B cell (primary cell): Measurements from ENCODE around the gene LITAFD. TPM values are rescaled to one million over a fixed set of nuclear protein-coding genes. Genes with fewer than 3 reads are reported as not detected.
A peak's percentile ranks its signal among the peaks of the same experiment; 100 is the strongest.

ENCODE experiments used
- ATAC-seq: fragments of 200-7000 bp; cut with Tn5 transposase; one replicate; pipeline ENCODE4 v1.10.0; 2021; ENCODE audit warnings: low read depth, mild to moderate bottlenecking, moderate number of reproducible peaks, moderate library complexity
- CTCF ChIA-PET: fragments of 350-600 bp; sonication (Branson Sonifier 250); formaldehyde crosslinking; loops from one replicate; lab custom pipeline; 2021; ENCODE audit warnings: antibody characterized with exemption, inconsistent platforms; lab: Charles Lee
- POLR2A ChIA-PET: fragments of 350-600 bp; sonication (Branson Sonifier 250); formaldehyde crosslinking; loops from one replicate; lab custom pipeline; 2021; ENCODE audit warnings: antibody characterized with exemption; lab: Charles Lee
- DNase-seq: peaks from one replicate; pipeline ENCODE4 v3.0.0; 2013
- H2AFZ ChIP-seq: 2 replicates; pipeline ENCODE4 v1.6.1; 2012; ENCODE audit warnings: mild to moderate bottlenecking, low read depth, low read length; ENCODE audit not compliant: insufficient read depth, poor library complexity, severe bottlenecking
- H3K27ac ChIP-seq, 2 donors: 1 replicate in 1 of 2; 2 replicates in 1 of 2; pipeline ENCODE4 v1.5.1; 2012 to 2013; ENCODE audit warnings: low read length in 2 of 2, mild to moderate bottlenecking in 2 of 2, moderate library complexity in 1 of 2
- H3K27me3 ChIP-seq, 4 experiments: fragments of 200-600 bp in 1 of 4; sonication (generic) in 1 of 4; replicated peaks in 1 of 4; 1 replicate in 2 of 4; 2 replicates in 2 of 4; pipeline versions ENCODE4 v1.6.1 to v1.7.0; 2013 to 2016; ENCODE audit warnings: low read length in 3 of 4, mild to moderate bottlenecking in 2 of 4, mixed read lengths in 1 of 4, moderate library complexity in 1 of 4; ENCODE audit not compliant: insufficient read depth in 4 of 4, control insufficient read depth in 3 of 4; ENCODE audit errors: control extremely low read depth in 1 of 4
- H3K36me3 ChIP-seq, 2 experiments: replicated peaks in 1 of 2; 1 replicate in 1 of 2; 2 replicates in 1 of 2; pipeline versions ENCODE4 v1.6.1 to v1.7.1; 2013; ENCODE audit warnings: low read length in 1 of 2; ENCODE audit not compliant: insufficient read depth in 2 of 2, control insufficient read depth in 1 of 2; ENCODE audit errors: control extremely low read depth in 1 of 2, extremely low read depth in 1 of 2
- H3K4me1 ChIP-seq, 2 donors: fragments of 200-600 bp in 1 of 2; sonication (generic) in 1 of 2; 1 replicate in 1 of 2; 2 replicates in 1 of 2; pipeline versions ENCODE4 v1.5.1 to v1.6.1; 2013 to 2017; ENCODE audit warnings: low read length in 2 of 2; ENCODE audit not compliant: control insufficient read depth in 2 of 2, insufficient read depth in 2 of 2
- H3K4me2 ChIP-seq: replicated peaks from 2 replicates; pipeline ENCODE3; 2012; ENCODE audit warnings: mild to moderate bottlenecking, low read depth, low read length; ENCODE audit not compliant: poor library complexity, severe bottlenecking
- H3K4me3 ChIP-seq, 5 experiments: fragments of 200-600 bp in 1 of 5; sonication (generic) in 1 of 5; 1 replicate in 3 of 5; 2 replicates in 2 of 5; pipeline versions ENCODE4 v1.5.1 to v1.7.0; 2011 to 2016; ENCODE audit warnings: low read length in 4 of 5, mild to moderate bottlenecking in 4 of 5, low read depth in 2 of 5, control low read depth in 1 of 5, moderate library complexity in 1 of 5; ENCODE audit not compliant: insufficient read depth in 1 of 5; ENCODE audit errors: control extremely low read depth in 1 of 5, extremely low read depth in 1 of 5
- H3K79me2 ChIP-seq: fragments of 200-600 bp; sonication (generic); one replicate; pipeline ENCODE4 v1.6.0; 2016; ENCODE audit warnings: low read length; ENCODE audit not compliant: control insufficient read depth, insufficient read depth
- H3K9ac ChIP-seq: fragments of 200-600 bp; sonication (generic); 2 replicates; pipeline ENCODE4 v1.6.1; 2017; ENCODE audit warnings: mild to moderate bottlenecking, low read length, moderate library complexity
- H3K9me3 ChIP-seq, 3 donors: one replicate each; pipeline versions ENCODE4 v1.6.1 to v1.7.1; 2013; ENCODE audit warnings: low read length in 2 of 3; ENCODE audit not compliant: control insufficient read depth in 2 of 3, insufficient read depth in 1 of 3; ENCODE audit errors: control extremely low read depth in 1 of 3
- H4K20me1 ChIP-seq: 2 replicates; pipeline ENCODE4 v1.6.0; 2012; ENCODE audit warnings: mild to moderate bottlenecking, low read length; ENCODE audit not compliant: insufficient read depth, control insufficient read depth, poor library complexity, severe bottlenecking
- H3K27ac Mint-ChIP-seq: one replicate; pipeline ENCODE4 v1.8.0; 2021; ENCODE audit warnings: mixed read lengths
- H3K27me3 Mint-ChIP-seq: one replicate; pipeline ENCODE4 v1.8.0; 2021; ENCODE audit warnings: mixed read lengths
- H3K4me1 Mint-ChIP-seq: one replicate; pipeline ENCODE4 v1.8.0; 2021; ENCODE audit warnings: mixed read lengths
- H3K4me3 Mint-ChIP-seq: one replicate; pipeline ENCODE4 v1.8.0; 2021; ENCODE audit warnings: mixed read lengths
- H3K9me3 Mint-ChIP-seq: one replicate; pipeline ENCODE4 v1.8.0; 2022; ENCODE audit warnings: mixed read lengths; ENCODE audit not compliant: insufficient read depth
- CTCF ChIP-seq: fragments of 200-600 bp; IDR thresholded peaks from one replicate; pipeline ENCODE4 v1.8.0; 2022; ENCODE audit warnings: antibody characterized with exemption, mild to moderate bottlenecking
- EZH2 ChIP-seq: IDR thresholded peaks from 2 replicates; pipeline ENCODE4 v1.6.1; 2012; ENCODE audit warnings: borderline replicate concordance, low read depth, mild to moderate bottlenecking, moderate library complexity, low read length; ENCODE audit not compliant: insufficient read depth, poor library complexity, severe bottlenecking
- WGBS: methylation state at CpG from one replicate; pipeline ENCODE4 v1.1.5; 2013; ENCODE audit warnings: missing lambda C conversion rate; ENCODE audit not compliant: insufficient coverage; 5-methylcytosine and 5-hydroxymethylcytosine counted together
- intact Hi-C: fragments of 100-400 bp; cut with micrococcal nuclease; formaldehyde crosslinking; loops from one replicate; pipeline ENCODE4 v1.10.0; 2022
- polyA plus RNA-seq: library from polyadenylated mRNA; depleted of rRNA; stranded (reverse); fragments of >200 nt; gene quantifications from 2 replicates; pipeline ENCODE4 v1.2.3, GENCODE V29; 2012
- total RNA-seq, 2 donors: library from RNA; stranded (reverse); fragments of 120-200 nt in 1 of 2; gene quantifications; 1 replicate in 1 of 2; 2 replicates in 1 of 2; pipeline versions ENCODE4 v1.2.3 to v1.2.4, GENCODE V29; 2013 to 2022

The LITAFD gene
- total and polyA plus RNA-seq, 2 donors (not counting 1 experiment from before 2014, with no cell fraction given): not detected

DNA sequence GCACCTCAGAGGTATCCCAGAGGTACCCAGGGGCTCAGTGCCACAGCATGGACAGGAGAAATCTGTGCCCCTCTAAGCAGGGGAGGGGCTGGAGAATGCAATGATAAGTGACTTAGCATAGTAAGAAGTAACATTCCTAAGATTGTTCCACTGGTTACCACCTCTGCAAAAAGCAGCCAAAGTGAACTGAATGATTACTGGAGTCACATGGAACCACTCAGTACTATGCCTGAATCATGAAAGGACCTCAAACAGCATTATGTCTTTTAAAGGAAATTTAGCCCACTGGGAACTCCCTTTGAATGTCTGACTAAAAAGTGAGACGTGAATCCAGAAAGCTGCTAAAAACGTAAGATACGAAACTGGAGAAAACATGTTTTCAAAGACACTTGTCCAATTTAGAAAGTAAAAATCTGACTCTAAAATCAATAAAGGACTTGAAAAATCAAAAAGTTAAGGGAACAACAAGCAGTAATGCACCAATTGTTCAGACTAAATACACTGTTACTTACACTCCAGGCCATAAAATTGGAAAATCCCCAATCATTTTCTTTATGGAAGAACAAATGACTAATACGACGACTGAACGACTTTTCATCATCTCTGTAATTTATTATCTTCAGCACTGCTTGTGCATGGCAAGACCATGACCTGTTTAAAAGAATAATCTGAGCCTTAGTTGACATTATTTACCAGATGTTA is 38.6 kb downstream of the LITAFD start:
- 90% methylated on average over 2 of the region's 6 CpGs for WGBS
- Histone ChIP-seq H3K79me2 (peaks cover 91% of the 10 kb centered on the region), H3K9me3 (no peaks in the 10 kb centered on the region), H3K27ac (no peak overlapping the region), H3K9ac (no peak overlapping the region), H3K27me3 (no peaks in the 10 kb centered on the region), H2AFZ (no peak overlapping the region), H3K4me1 (peaks cover 8 to 11% of the 10 kb centered on the region in 2 donors), H3K4me3 (no peak overlapping the region), H3K36me3 (peaks cover 6 to 83% of the 10 kb centered on the region in 2 experiments), H3K4me2 (no peak overlapping the region), H4K20me1 (peaks cover 89% of the 10 kb centered on the region)
- Mint-ChIP-seq H3K9me3 (no peaks in the 10 kb centered on the region), H3K27ac (peak overlapping the region; percentile 15), H3K27me3 (no peaks in the 10 kb centered on the region), H3K4me3 (no peak overlapping the region), H3K4me1 (peaks cover 24% of the 10 kb centered on the region)
- ATAC-seq (no peak), DNase-seq (no peak)
- TF ChIP-seq CTCF (no peak), EZH2 (no peak)
- POLR2A ChIA-PET: no interaction called here
- CTCF ChIA-PET: interaction anchor here (1.4 to 2.0 kb wide), 3 partner anchors 15 to 214 kb away, joined by 4 to 6 read pairs (median 5); no protein-coding TSS in a partner anchor
- intact Hi-C loops: no loop called here

DNA sequence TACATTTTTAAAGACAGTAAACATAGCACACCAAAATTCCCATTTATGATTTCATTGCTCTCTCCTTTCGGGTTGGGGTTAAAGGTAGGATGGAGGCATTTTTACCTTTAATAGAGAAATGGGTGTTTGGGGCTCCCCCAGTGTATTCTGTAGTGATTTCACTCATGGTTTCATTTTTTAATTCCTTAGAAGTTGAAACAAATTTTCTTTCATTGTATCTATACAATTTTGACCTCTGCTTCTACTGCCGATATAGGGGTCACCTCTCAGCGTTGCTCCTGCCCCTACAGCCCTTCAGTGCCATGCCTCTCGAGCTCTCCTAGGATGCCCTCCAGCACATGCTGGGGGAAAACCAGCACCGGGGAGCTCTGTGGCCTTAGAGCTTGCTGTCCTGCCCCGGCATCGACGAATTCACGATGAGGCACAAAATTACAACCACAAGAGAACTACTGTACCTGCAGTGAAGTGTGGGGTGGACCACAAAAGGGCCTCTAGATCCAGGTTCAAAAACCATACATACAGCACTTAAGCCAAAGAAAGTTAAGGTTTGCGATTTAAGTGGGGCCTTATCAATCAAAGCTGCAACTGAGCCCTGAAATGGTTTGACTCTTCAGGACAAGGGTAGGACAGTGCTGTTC is 39.3 kb downstream of the LITAFD start:
- H2AFZ ChIP-seq: no peak overlapping the region
- peaks cover 6 to 77% of the 10 kb centered on the region in 2 experiments for H3K36me3 ChIP-seq
- no peaks in the 10 kb centered on the region for H3K9me3 Mint-ChIP-seq
- no peaks in the 10 kb centered on the region for H3K27me3 Mint-ChIP-seq
- CTCF ChIA-PET: interaction anchor here (2.0 kb wide), 1 partner anchor 15 kb away, joined by 6 read pairs; no protein-coding TSS in a partner anchor
- POLR2A ChIA-PET: no interaction called here
- TF ChIP-seq EZH2 (no peak), CTCF (no peak)
- H3K79me2 ChIP-seq: peaks cover 91% of the 10 kb centered on the region
- no peaks in the 10 kb centered on the region for H3K9me3 ChIP-seq
- intact Hi-C loops: no loop called here
- H3K4me1 Mint-ChIP-seq: peaks cover 26% of the 10 kb centered on the region
- ATAC-seq (no peak), DNase-seq (no peak)
- H3K27ac ChIP-seq: no peak overlapping the region
- H3K27ac Mint-ChIP-seq: no peak overlapping the region
- H3K4me3 Mint-ChIP-seq: no peak overlapping the region
- peaks cover 92% of the 10 kb centered on the region for H4K20me1 ChIP-seq
- no peak overlapping the region for H3K4me3 ChIP-seq
- no peak overlapping the region for H3K4me2 ChIP-seq
- 98% methylated on average over 7 of the region's 10 CpGs for WGBS
- H3K27me3 ChIP-seq: no peaks in the 10 kb centered on the region
- H3K4me1 ChIP-seq: peaks cover 8 to 11% of the 10 kb centered on the region in 2 donors
- no peak overlapping the region for H3K9ac ChIP-seq
